CD4-positive, alpha-beta memory T cell (primary cell): ENCODE data around the gene OR9A4. TPM values are rescaled to one million over a fixed set of nuclear protein-coding genes. Genes with fewer than 3 reads are reported as not detected.

Experiments used
- CTCF ChIA-PET: fragments of 350-600 bp; sonication (Branson Sonifier 250); formaldehyde crosslinking; loops from one replicate; lab custom pipeline; 2021; ENCODE audit warnings: inconsistent platforms; ENCODE audit not compliant: partially characterized antibody; lab: Charles Lee
- POLR2A ChIA-PET: fragments of 350-600 bp; sonication (Branson Sonifier 250); formaldehyde crosslinking; loops from one replicate; lab custom pipeline; 2021; ENCODE audit not compliant: partially characterized antibody; lab: Charles Lee
- DNase-seq, 5 donors: peaks; one replicate each; pipeline versions ENCODE4 v3.0.0 to v3.0.0-alpha.2; 2020 to 2022; ENCODE audit warnings: mixed read lengths in 1 of 5
- H3K27ac ChIP-seq: one replicate; pipeline ENCODE4 v1.7.0; 2013; ENCODE audit warnings: low read depth, low read length
- H3K27me3 ChIP-seq: 2 replicates; pipeline ENCODE4 v1.7.0; 2013; ENCODE audit warnings: mild to moderate bottlenecking, low read length, moderate library complexity; ENCODE audit not compliant: insufficient read depth
- H3K36me3 ChIP-seq: 2 replicates; pipeline ENCODE4 v1.7.0; 2013; ENCODE audit warnings: mild to moderate bottlenecking, low read length, moderate library complexity; ENCODE audit not compliant: insufficient read depth
- H3K4me1 ChIP-seq: 2 replicates; pipeline ENCODE4 v1.7.0; 2013; ENCODE audit warnings: mild to moderate bottlenecking, low read length, moderate library complexity; ENCODE audit not compliant: insufficient read depth
- H3K4me3 ChIP-seq, 2 donors: one replicate each; pipeline ENCODE4 v1.7.0; 2013; ENCODE audit warnings: low read length in 2 of 2, mild to moderate bottlenecking in 1 of 2
- H3K9me3 ChIP-seq, 2 donors: one replicate each; pipeline ENCODE4 v1.7.0; 2013; ENCODE audit warnings: low read length in 2 of 2, control low read depth in 1 of 2; ENCODE audit not compliant: control insufficient read depth in 1 of 2
- H3K27ac Mint-ChIP-seq, 7 donors: one replicate each; pipeline ENCODE4 v1.8.0; 2020 to 2021; ENCODE audit warnings: mixed read lengths in 7 of 7, mild to moderate bottlenecking in 6 of 7, inconsistent platforms in 3 of 7, moderate library complexity in 3 of 7
- H3K27me3 Mint-ChIP-seq, 2 donors: one replicate each; pipeline ENCODE4 v1.8.0; 2020 to 2021; ENCODE audit warnings: mixed read lengths in 2 of 2
- H3K36me3 Mint-ChIP-seq, 2 donors: one replicate each; pipeline ENCODE4 v1.8.0; 2020 to 2021; ENCODE audit warnings: mixed read lengths in 2 of 2, inconsistent platforms in 1 of 2, mild to moderate bottlenecking in 1 of 2
- H3K4me1 Mint-ChIP-seq, 4 donors: one replicate each; pipeline ENCODE4 v1.8.0; 2020 to 2021; ENCODE audit warnings: mixed read lengths in 4 of 4, mild to moderate bottlenecking in 1 of 4
- H3K4me3 Mint-ChIP-seq, 8 donors: one replicate each; pipeline ENCODE4 v1.8.0; 2020 to 2021; ENCODE audit warnings: mixed read lengths in 8 of 8, mild to moderate bottlenecking in 7 of 8, moderate library complexity in 6 of 8, inconsistent platforms in 3 of 8
- H3K9me3 Mint-ChIP-seq, 8 donors: one replicate each; pipeline ENCODE4 v1.8.0; 2020 to 2021; ENCODE audit warnings: mixed read lengths in 8 of 8, mild to moderate bottlenecking in 5 of 8, inconsistent platforms in 3 of 8, moderate library complexity in 1 of 8
- intact Hi-C: fragments of 100-400 bp; cut with micrococcal nuclease; formaldehyde crosslinking; loops from one replicate; pipeline ENCODE4 v1.15.1; 2023
- polyA plus RNA-seq, 2 donors: library from polyadenylated mRNA; unstranded; fragments of 300-500 nt; fragmentation: Illumina TruSeq; gene quantifications; one replicate each; pipeline ENCODE4 v1.2.3, GENCODE V29; 2021
- total RNA-seq, 2 experiments: library from RNA; stranded (reverse); gene quantifications; one replicate each; pipeline ENCODE4 v1.2.3, GENCODE V29; 2021

Gene OR9A4
- total and polyA plus RNA-seq, 4 experiments from 2014 or later, result not detected

DNA sequence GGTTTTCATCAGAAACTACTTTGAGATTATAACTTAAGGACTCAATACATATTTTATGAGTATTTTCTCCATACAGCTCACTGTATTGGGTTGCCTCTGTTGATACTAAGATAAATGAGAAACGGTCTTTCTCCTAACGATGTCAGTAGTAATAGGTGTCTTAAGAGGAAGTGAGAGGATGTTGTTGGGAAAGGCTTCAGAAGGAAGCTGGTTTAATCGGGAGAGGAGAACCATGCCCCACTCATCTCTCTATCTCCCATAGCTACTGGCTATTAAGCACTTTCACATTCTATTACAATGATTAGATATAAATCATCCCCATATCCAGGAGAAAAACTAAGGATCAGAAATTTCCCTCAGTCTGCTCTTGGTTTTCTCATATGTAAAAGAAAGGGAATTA is 28.6 kb downstream of the OR9A4 start:
- Histone ChIP-seq H3K4me3 (no peak overlapping the region), H3K4me1 (no peaks in the 10 kb centered on the region), H3K36me3 (no peaks in the 10 kb centered on the region), H3K9me3 (no peaks in the 10 kb centered on the region), H3K27ac (no peak overlapping the region), H3K27me3 (no peaks in the 10 kb centered on the region)
- Mint-ChIP-seq H3K4me3 (no peak overlapping the region), H3K36me3 (no peaks in the 10 kb centered on the region), H3K4me1 (no peaks in the 10 kb centered on the region), H3K9me3 (peaks cover 0 to 33% (median 18%) of the 10 kb centered on the region in 8 donors), H3K27me3 (peaks cover 0 to 5% of the 10 kb centered on the region in 2 donors), H3K27ac (no peak overlapping the region)
- ChIA-PET POLR2A (no interaction called here), CTCF (interaction anchor here (1.2 kb wide), 1 partner anchor 31 kb away, joined by 4 read pairs; no protein-coding TSS in a partner anchor)
- intact Hi-C loops, result no loop called here
- DNase-seq, result no peak

GRCh38 chr7:141945356-141945755 is 29.2 kb downstream of the OR9A4 start:
- ChIA-PET POLR2A (no interaction called here), CTCF (interaction anchor here (1.2 kb wide), 1 partner anchor 31 kb away, joined by 4 read pairs; no protein-coding TSS in a partner anchor)
- Mint-ChIP-seq H3K4me1 (no peaks in the 10 kb centered on the region), H3K27ac (no peak overlapping the region), H3K36me3 (no peaks in the 10 kb centered on the region), H3K27me3 (peaks cover 1 to 5% of the 10 kb centered on the region in 2 donors), H3K9me3 (peaks cover 0 to 28% (median 15%) of the 10 kb centered on the region in 8 donors), H3K4me3 (no peak overlapping the region)
- Histone ChIP-seq H3K27me3 (no peaks in the 10 kb centered on the region), H3K4me3 (no peak overlapping the region), H3K36me3 (no peaks in the 10 kb centered on the region), H3K27ac (no peak overlapping the region), H3K4me1 (no peaks in the 10 kb centered on the region), H3K9me3 (no peaks in the 10 kb centered on the region)
- intact Hi-C loops, result no loop called here
- DNase-seq, result no peak

GRCh38 chr7:141946796-141947195 is 30.6 kb downstream of the OR9A4 start, which contains the start of gene CLEC5A:
Gene CLEC5A (minus strand): TSS chr7:141946974. CDS start chr7:141946292, 682 bp downstream.
- peaks cover 1 to 2% of the 10 kb centered on the region in 2 donors for H3K27me3 Mint-ChIP-seq
- no peaks in the 10 kb centered on the region for H3K36me3 ChIP-seq
- intact Hi-C loops, result no loop called here
- no peak within 1 kb of the TSS for H3K27ac ChIP-seq
- no peaks in the 10 kb centered on the region for H3K4me1 ChIP-seq
- H3K4me3 Mint-ChIP-seq, result no peak within 1 kb of the TSS
- ChIA-PET POLR2A (no interaction called here), CTCF (no interaction called here)
- peaks cover 0 to 14% (median 3%) of the 10 kb centered on the region in 8 donors for H3K9me3 Mint-ChIP-seq
- H3K9me3 ChIP-seq, result no peaks in the 10 kb centered on the region
- no peak for DNase-seq
- no peaks in the 10 kb centered on the region for H3K4me1 Mint-ChIP-seq
- H3K27ac Mint-ChIP-seq, result no peak within 1 kb of the TSS
- H3K36me3 Mint-ChIP-seq, result no peaks in the 10 kb centered on the region
- H3K4me3 ChIP-seq, result no peak within 1 kb of the TSS
- no peaks in the 10 kb centered on the region for H3K27me3 ChIP-seq

DNA sequence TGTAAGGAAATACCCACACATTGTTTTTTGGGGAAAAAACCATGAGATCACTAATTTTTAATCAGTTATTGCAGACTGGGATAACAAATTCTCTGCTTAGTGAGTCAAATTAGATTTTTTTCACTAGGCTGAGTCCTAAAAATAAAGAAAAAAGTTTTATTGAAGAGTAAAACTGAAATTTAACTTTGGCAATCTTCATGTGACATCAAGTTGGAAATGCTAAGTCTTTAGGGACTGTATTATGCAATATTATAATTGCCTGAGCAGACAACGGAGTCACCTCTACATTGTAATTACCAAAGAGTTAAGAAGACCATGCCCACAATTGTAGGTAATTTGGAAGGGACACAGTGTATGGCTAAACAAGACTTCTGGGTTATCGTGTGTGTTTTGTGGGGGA is 32.8 kb downstream of the OR9A4 start:
- ChIA-PET POLR2A (no interaction called here), CTCF (no interaction called here)
- Histone ChIP-seq H3K36me3 (no peaks in the 10 kb centered on the region), H3K9me3 (no peaks in the 10 kb centered on the region), H3K27ac (no peak overlapping the region), H3K4me1 (no peaks in the 10 kb centered on the region), H3K4me3 (no peak overlapping the region), H3K27me3 (no peaks in the 10 kb centered on the region)
- no peaks in the 10 kb centered on the region for H3K36me3 Mint-ChIP-seq
- DNase-seq, result no peak
- intact Hi-C loops, result no loop called here
- H3K4me1 Mint-ChIP-seq, result no peaks in the 10 kb centered on the region
- H3K27me3 Mint-ChIP-seq, result peaks cover 1 to 2% of the 10 kb centered on the region in 2 donors
- H3K9me3 Mint-ChIP-seq, result peaks cover 0 to 4% (median 0%) of the 10 kb centered on the region in 8 donors
- H3K4me3 Mint-ChIP-seq, result no peak overlapping the region
- no peak overlapping the region for H3K27ac Mint-ChIP-seq

GRCh38 chr7:141949451-141949850 is 33.3 kb downstream of the OR9A4 start:
- ChIA-PET POLR2A (no interaction called here), CTCF (no interaction called here)
- peaks cover 1 to 2% of the 10 kb centered on the region in 2 donors for H3K27me3 Mint-ChIP-seq
- DNase-seq, result no peak
- peaks cover 0 to 4% (median 0%) of the 10 kb centered on the region in 8 donors for H3K9me3 Mint-ChIP-seq
- no peak overlapping the region for H3K4me3 Mint-ChIP-seq
- H3K27ac Mint-ChIP-seq, result no peak overlapping the region
- H3K9me3 ChIP-seq, result no peaks in the 10 kb centered on the region
- H3K4me1 ChIP-seq, result no peaks in the 10 kb centered on the region
- H3K4me3 ChIP-seq, result no peak overlapping the region
- no peaks in the 10 kb centered on the region for H3K4me1 Mint-ChIP-seq
- no peak overlapping the region for H3K27ac ChIP-seq
- no peaks in the 10 kb centered on the region for H3K36me3 ChIP-seq
- H3K36me3 Mint-ChIP-seq, result no peaks in the 10 kb centered on the region
- no peaks in the 10 kb centered on the region for H3K27me3 ChIP-seq
- intact Hi-C loops, result no loop called here

DNA sequence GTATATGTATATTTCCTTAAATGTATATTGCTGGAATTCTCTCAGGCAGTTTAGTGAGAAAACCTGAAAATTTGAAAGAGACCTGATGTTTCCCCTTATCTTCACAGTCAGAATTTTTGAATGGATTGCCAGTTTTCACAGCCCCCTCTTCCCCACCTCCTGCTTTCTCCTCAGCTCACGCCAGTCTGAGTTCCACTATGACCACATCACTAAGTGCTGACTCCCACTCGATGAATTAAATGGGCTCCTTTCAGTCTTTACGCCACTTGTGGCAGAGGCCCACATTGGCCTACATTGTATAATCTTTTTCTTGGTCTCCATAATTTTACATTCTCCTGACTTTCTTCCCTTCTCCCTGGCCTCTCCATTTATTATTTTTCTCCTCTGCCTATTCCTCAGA is 33.7 kb downstream of the OR9A4 start:
- Mint-ChIP-seq H3K4me3 (no peak overlapping the region), H3K36me3 (no peaks in the 10 kb centered on the region), H3K27ac (no peak overlapping the region), H3K27me3 (peaks cover 1 to 2% of the 10 kb centered on the region in 2 donors), H3K9me3 (peaks cover 0 to 4% (median 0%) of the 10 kb centered on the region in 8 donors), H3K4me1 (no peaks in the 10 kb centered on the region)
- intact Hi-C loops, result no loop called here
- Histone ChIP-seq H3K9me3 (no peaks in the 10 kb centered on the region), H3K27ac (no peak overlapping the region), H3K4me1 (no peaks in the 10 kb centered on the region), H3K36me3 (no peaks in the 10 kb centered on the region), H3K4me3 (no peak overlapping the region), H3K27me3 (no peaks in the 10 kb centered on the region)
- POLR2A ChIA-PET, result no interaction called here
- CTCF ChIA-PET, result no interaction called here
- DNase-seq, result no peak

- H3K36me3 Mint-ChIP-seq, result no peaks in the 10 kb centered on the region
- CTCF ChIA-PET, result no interaction called here
- no peak overlapping the region for H3K4me3 ChIP-seq
- H3K27ac ChIP-seq, result no peak overlapping the region
- H3K36me3 ChIP-seq, result no peaks in the 10 kb centered on the region
- intact Hi-C loops, result no loop called here
- no peak overlapping the region for H3K27ac Mint-ChIP-seq
- H3K9me3 Mint-ChIP-seq, result peaks cover 0 to 4% (median 0%) of the 10 kb centered on the region in 8 donors
- no peaks in the 10 kb centered on the region for H3K4me1 Mint-ChIP-seq
- POLR2A ChIA-PET, result no interaction called here
- DNase-seq, result no peak
- no peaks in the 10 kb centered on the region for H3K27me3 ChIP-seq
- no peaks in the 10 kb centered on the region for H3K4me1 ChIP-seq
- H3K4me3 Mint-ChIP-seq, result no peak overlapping the region
- H3K27me3 Mint-ChIP-seq, result peaks cover 1 to 4% of the 10 kb centered on the region in 2 donors
- no peaks in the 10 kb centered on the region for H3K9me3 ChIP-seq
Measured at GRCh38 chr7:141950806-141951205, 34.6 kb downstream of the OR9A4 start.
